ENCODE measurements around the gene SVOP. TPM values are rescaled to one million over a fixed set of nuclear protein-coding genes. Genes with fewer than 3 reads are reported as not detected.

The SVOP gene
- total and polyA plus RNA-seq, 2 of the 8 experiments (the other 6 are each of a cell fraction or from before 2014, with no cell fraction given), result 0.06 TPM; not detected in 1

- H3K4ac ChIP-seq (replicated peaks; ENCODE audit: insufficient read length, low read depth, low read length), result no peak overlapping the region
- H2AK5ac ChIP-seq (ENCODE audit: low read depth, low read length), result no peak overlapping the region
- H2BK120ac ChIP-seq (replicated peaks; ENCODE audit: low read depth, low read length), result no peak overlapping the region
- H4K5ac ChIP-seq (ENCODE audit: insufficient read length, low read depth, low read length), result no peak overlapping the region
- no peak overlapping the region for H3K18ac ChIP-seq (ENCODE audit: extremely low read depth, low read length)
- no peak overlapping the region for H2BK20ac ChIP-seq (ENCODE audit: low read length)
- H3K79me1 ChIP-seq (ENCODE audit: low read depth, low read length), result no peaks in the 10 kb centered on the region
- no peak overlapping the region for H2BK12ac ChIP-seq (ENCODE audit: low read depth, low read length)
- H3K79me2 ChIP-seq (ENCODE audit: control insufficient read depth in 1 of 2, insufficient read depth in 2 of 2, low read length in 2 of 2), result no peaks in the 10 kb centered on the region
- no peaks in the 10 kb centered on the region; a peak in 1 of 4 replicates for H3K9me3 ChIP-seq (ENCODE audit: insufficient read depth in 2 of 2, low read depth in 1 of 2, low read length in 1 of 2)
- H4K91ac ChIP-seq (replicated peaks; ENCODE audit: insufficient read length, low read length), result no peak overlapping the region
- no peak overlapping the region for H3K9ac ChIP-seq (replicated peaks in 1 of 4; ENCODE audit: extremely low read depth in 1 of 4, low read depth in 3 of 4, low read length in 3 of 4)
- ChIA-PET CTCF (ENCODE audit: partially characterized antibody) (interaction anchor here (1.1 to 4.2 kb wide), 5 partner anchors 9 to 53 kb away, joined by 3 to 18 read pairs (median 5); no protein-coding TSS in a partner anchor), POLR2A (ENCODE audit: partially characterized antibody) (no interaction called here)
- TF ChIP-seq RNF2 (IDR thresholded peaks at IDR 0.05; ENCODE audit: borderline replicate concordance, low read depth, low read length, missing control alignments, poor library complexity, severe bottlenecking) (no peak), RAD21 (IDR thresholded peaks at IDR 0.05 in 1 of 2, conservative IDR thresholded peaks at IDR 0.05 in 1 of 2; ENCODE audit: low read depth in 2 of 2, low read length in 2 of 2) (no peak), POLR2AphosphoS5 (IDR thresholded peaks at IDR 0.05; ENCODE audit: low read depth, low read length) (no peak), SRF (IDR thresholded peaks at IDR 0.05; ENCODE audit: low read depth, low read length) (no peak), SAP30 (IDR thresholded peaks at IDR 0.05; ENCODE audit: insufficient read depth, insufficient replicate concordance, low read length) (no peak), HDAC6 (IDR thresholded peaks at IDR 0.05; ENCODE audit: low read depth, low read length) (no peak), CREB1 (IDR thresholded peaks at IDR 0.05) (no peak), GTF2F1 (IDR thresholded peaks at IDR 0.05; ENCODE audit: borderline replicate concordance, low read depth, low read length) (no peak), PHF8 (conservative IDR thresholded peaks at IDR 0.05; ENCODE audit: low read depth, low read length) (no peak)
- H3K23ac ChIP-seq (ENCODE audit: insufficient read length), result no peak overlapping the region
- no peak overlapping the region for H3K27ac ChIP-seq (ENCODE audit: low read depth, low read length)
- 93% methylated on average over 6 of the region's 6 CpGs; no CpG with 5 or more reads in 1 of the 2 experiments for whole genome bisulfite sequencing, 2 experiments (ENCODE audit: extremely low coverage in 1 of 2, insufficient coverage in 1 of 2, insufficient read length in 1 of 2, insufficient replicate concordance in 2 of 2, low coverage in 1 of 2, low lambda C conversion rate in 2 of 2, missing lambda C conversion rate in 1 of 2)
- H3K4me2 ChIP-seq (ENCODE audit: insufficient read depth in 1 of 2, low read depth in 2 of 2, low read length in 2 of 2), result no peak overlapping the region
- no peaks in the 10 kb centered on the region for H3K27me3 ChIP-seq (replicated peaks in 1 of 4; ENCODE audit: control insufficient read depth in 3 of 4, extremely low read depth in 1 of 4, insufficient read depth in 3 of 4, low read length in 3 of 4)
- H2AFZ ChIP-seq (ENCODE audit: low read length), result peak overlapping the region; percentile 1; the same call in 1 of the 2 replicates
- H4K8ac ChIP-seq (ENCODE audit: extremely low read depth, insufficient read depth, low read length), result no peak overlapping the region
- FAIRE-seq (no peak), DNase-seq (ENCODE audit: low read depth in 1 of 2, low spot score in 2 of 2) (no peak)
- no peak overlapping the region for H3K14ac ChIP-seq (ENCODE audit: insufficient read length)
- no peak overlapping the region for H3K4me3 ChIP-seq (ENCODE audit: extremely low read depth in 1 of 4, insufficient read depth in 2 of 4, low read depth in 3 of 4, low read length in 4 of 4)
- H4K20me1 ChIP-seq (replicated peaks in 1 of 2; ENCODE audit: control insufficient read depth in 1 of 2, insufficient read depth in 2 of 2, low read length in 2 of 2), result no peaks in the 10 kb centered on the region
- H3K23me2 ChIP-seq (ENCODE audit: low read depth, low read length), result no peaks in the 10 kb centered on the region
- no peaks in the 10 kb centered on the region for H3K36me3 ChIP-seq (ENCODE audit: control insufficient read depth in 2 of 4, insufficient read depth in 4 of 4, low read length in 3 of 4)
- H3K56ac ChIP-seq (replicated peaks; ENCODE audit: insufficient read length, low read depth, low read length), result no peak overlapping the region
- no peak overlapping the region for H2BK5ac ChIP-seq (ENCODE audit: low read depth, low read length)
- peaks cover 0 to 4% (median 0%) of the 10 kb centered on the region in 4 experiments; a peak in 3 of 7 replicates for H3K4me1 ChIP-seq (replicated peaks in 1 of 4; ENCODE audit: control insufficient read depth in 3 of 4, insufficient read depth in 4 of 4, low read length in 3 of 4)
- H2BK15ac ChIP-seq (ENCODE audit: low read length), result no peak overlapping the region
These were observed 86.9 kb downstream of the SVOP start for GRCh38 chr12:108933949-108934348.
